SU-DHL-6 (cell line): ENCODE data around the gene FAM78B.

ENCODE experiments used
- H2AFZ ChIP-seq: fragments of 200-600 bp; sonication (generic); 2 replicates; pipeline ENCODE4 v1.6.1; 2014; ENCODE audit warnings: low read depth, mild to moderate bottlenecking, moderate library complexity, mixed read lengths, antibody characterized with exemption, low read length; ENCODE audit not compliant: severe bottlenecking
- H3F3A ChIP-seq: fragments of 200-600 bp; shearing (Covaris generic); 2 replicates; pipeline ENCODE4 v1.6.0; 2016; ENCODE audit warnings: antibody characterized with exemption, mild to moderate bottlenecking; ENCODE audit not compliant: insufficient read depth
- H3K27ac ChIP-seq: fragments of 200-600 bp; sonication (generic); 2 replicates; pipeline ENCODE4 v1.5.1; 2016; ENCODE audit warnings: low read depth, mild to moderate bottlenecking, low read length, moderate library complexity, mixed read lengths
- H3K27me3 ChIP-seq: fragments of 200-600 bp; sonication (generic), shearing (Covaris generic); 2 replicates; pipeline ENCODE4 v1.6.0; 2014; ENCODE audit warnings: mild to moderate bottlenecking, low read length
- H3K36me3 ChIP-seq: fragments of 200-600 bp; sonication (generic); 2 replicates; pipeline ENCODE4 v1.6.1; 2014; ENCODE audit warnings: mild to moderate bottlenecking, low read length, mixed read lengths
- H3K4me2 ChIP-seq: fragments of 300-600, 200-600 bp; shearing (Covaris generic), sonication (generic); 2 replicates; pipeline ENCODE4 v1.6.0; 2014; ENCODE audit warnings: low read length, low read depth, mild to moderate bottlenecking; ENCODE audit not compliant: poor library complexity, severe bottlenecking
- H3K4me3 ChIP-seq: fragments of 200-600 bp; sonication (generic); 2 replicates; pipeline ENCODE4 v1.5.1; 2014; ENCODE audit warnings: antibody characterized with exemption, low read length, mild to moderate bottlenecking, mixed read lengths; ENCODE audit not compliant: insufficient read depth, poor library complexity, severe bottlenecking
- H3K79me2 ChIP-seq: fragments of 200-600 bp; sonication (generic); 2 replicates; pipeline ENCODE4 v1.6.1; 2014; ENCODE audit warnings: mild to moderate bottlenecking, low read length, moderate library complexity; ENCODE audit not compliant: insufficient read depth
- H3K9ac ChIP-seq: fragments of 200-600 bp; sonication (generic); 2 replicates; pipeline ENCODE4 v1.7.0; 2014; ENCODE audit warnings: mild to moderate bottlenecking, low read length
- H3K9me2 ChIP-seq: fragments of 200-600 bp; sonication (generic); replicated peaks from 2 replicates; pipeline ENCODE4 v1.6.1; 2014; ENCODE audit warnings: low read length; ENCODE audit not compliant: insufficient read depth
- H3K9me3 ChIP-seq: fragments of 200-600 bp; sonication (generic); 2 replicates; pipeline ENCODE4 v1.6.1; 2014; ENCODE audit warnings: low read length, mixed read lengths; ENCODE audit not compliant: insufficient read depth
- H4K20me1 ChIP-seq: fragments of 200-600 bp; sonication (generic); 2 replicates; pipeline ENCODE4 v1.6.1; 2014; ENCODE audit warnings: low read depth, mild to moderate bottlenecking, antibody characterized with exemption, low read length, moderate library complexity, mixed read lengths
- CTCF ChIP-seq: fragments of 200-600 bp; sonication (generic); IDR thresholded peaks from one replicate; pipeline ENCODE4 v1.5.1; 2017; ENCODE audit warnings: antibody characterized with exemption, mild to moderate bottlenecking, low read length, moderate library complexity; ENCODE audit not compliant: insufficient read depth, poor library complexity, severe bottlenecking
- EZH2phosphoT487 ChIP-seq: fragments of 200-600 bp; sonication (generic), shearing (Covaris generic); conservative IDR thresholded peaks from 2 replicates; pipeline ENCODE4 v1.6.1; 2018; ENCODE audit warnings: mild to moderate bottlenecking, antibody characterized with exemption, low read length, moderate library complexity, mixed read lengths

FAM78B gene

GRCh38 chr1:166079276-166079675, 87.5 kb downstream of the FAM78B start:
- H3K9me3 ChIP-seq = no peaks in the 10 kb centered on the region
- no peaks in the 10 kb centered on the region for H3K36me3 ChIP-seq
- no peak overlapping the region for H2AFZ ChIP-seq
- no peak for TF ChIP-seq CTCF
- no peak for TF ChIP-seq EZH2phosphoT487
- H3K27me3 ChIP-seq = no peaks in the 10 kb centered on the region
- no peak overlapping the region for H3K4me2 ChIP-seq
- H3K4me3 ChIP-seq = no peak overlapping the region
- no peaks in the 10 kb centered on the region for H3F3A ChIP-seq
- H3K79me2 ChIP-seq = no peaks in the 10 kb centered on the region
- no peaks in the 10 kb centered on the region for H4K20me1 ChIP-seq
- no peak overlapping the region for H3K9ac ChIP-seq
- no peak overlapping the region for H3K27ac ChIP-seq
- no peaks in the 10 kb centered on the region for H3K9me2 ChIP-seq

- Histone ChIP-seq H4K20me1 (no peaks in the 10 kb centered on the region), H3K9me2 (no peaks in the 10 kb centered on the region), H3K27ac (no peak overlapping the region), H3K79me2 (no peaks in the 10 kb centered on the region), H3K4me3 (no peak overlapping the region), H3K27me3 (no peaks in the 10 kb centered on the region), H2AFZ (no peak overlapping the region), H3K9ac (no peak overlapping the region), H3K4me2 (no peak overlapping the region), H3K9me3 (no peaks in the 10 kb centered on the region), H3F3A (no peaks in the 10 kb centered on the region), H3K36me3 (no peaks in the 10 kb centered on the region)
- no peak for TF ChIP-seq EZH2phosphoT487
- TF ChIP-seq CTCF = no peak
Measured at GRCh38 chr1:166073489-166073888, 93.3 kb downstream of the FAM78B start.

- no peaks in the 10 kb centered on the region for H4K20me1 ChIP-seq
- no peak overlapping the region for H3K27ac ChIP-seq
- no peaks in the 10 kb centered on the region for H3K9me2 ChIP-seq
- no peaks in the 10 kb centered on the region for H3K79me2 ChIP-seq
- H3K9me3 ChIP-seq = no peaks in the 10 kb centered on the region
- TF ChIP-seq EZH2phosphoT487 (no peak), CTCF (no peak)
- H3K4me2 ChIP-seq = no peak overlapping the region
- H3F3A ChIP-seq = no peaks in the 10 kb centered on the region
- H3K27me3 ChIP-seq = no peaks in the 10 kb centered on the region
- H3K36me3 ChIP-seq = no peaks in the 10 kb centered on the region
- no peak overlapping the region for H2AFZ ChIP-seq
- no peak overlapping the region for H3K9ac ChIP-seq
- no peak overlapping the region for H3K4me3 ChIP-seq
Measured at GRCh38 chr1:166069390-166069789, 97.4 kb downstream of the FAM78B start.
